NCI-H2227 (cell line): ENCODE measurements around the gene INHA.

Experiments used
- DNase-seq: peaks from one replicate; lab custom pipeline; 2025; ENCODE audit not compliant: unreplicated experiment; lab: John Stamatoyannopoulos, UW

INHA gene

GRCh38 chr2:219571311-219572236 is 536 bp upstream of the INHA start, which contains the start of gene OBSL1:
Gene OBSL1, minus strand, starts transcription at chr2:219571539. Its CDS starts 307 bp downstream, at chr2:219571232.
- DNase-seq = peak; percentile 91

- DNase-seq = no peak
These were observed 1.1 kb downstream of the INHA start for GRCh38 chr2:219573166-219573565.

GRCh38 chr2:219574484-219575311 is 2.6 kb downstream of the INHA start:
- no peak for DNase-seq

GRCh38 chr2:219575566-219576504 is 3.7 kb downstream of the INHA start:
- DNase-seq = no peak

GRCh38 chr2:219576505-219577388 is 4.6 kb downstream of the INHA start:
- DNase-seq = peak; percentile 84

- DNase-seq = no peak
These were observed 6.9 kb downstream of the INHA start for GRCh38 chr2:219578811-219579613.

- no peak for DNase-seq
These were observed 9.2 kb downstream of the INHA start for GRCh38 chr2:219581346-219581745.

GRCh38 chr2:219591091-219591490 is 19.0 kb downstream of the INHA start:
- no peak for DNase-seq

GRCh38 chr2:219592736-219593135 is 20.6 kb downstream of the INHA start:
- DNase-seq = no peak

- no peak for DNase-seq
These were observed 21.0 kb downstream of the INHA start for GRCh38 chr2:219593154-219593553.

- DNase-seq = peak; percentile 70
These were observed 23.1 kb downstream of the INHA start for GRCh38 chr2:219595256-219595655.

- DNase-seq = peak; percentile 54
These were observed 24.9 kb downstream of the INHA start for GRCh38 chr2:219596954-219597551.

GRCh38 chr2:219597552-219598307 is 25.6 kb downstream of the INHA start, which contains the start of gene STK11IP:
Gene STK11IP, plus strand, starts transcription at chr2:219597857. Its CDS starts 263 bp downstream, at chr2:219598120.
- peak; percentile 98 for DNase-seq

GRCh38 chr2:219598308-219599078 is 26.4 kb downstream of the INHA start:
- no peak for DNase-seq

- no peak for DNase-seq
These were observed 31.7 kb downstream of the INHA start for GRCh38 chr2:219603771-219604170.

GRCh38 chr2:219605607-219605954 is 33.5 kb downstream of the INHA start:
- no peak for DNase-seq

GRCh38 chr2:219607931-219608330 is 35.8 kb downstream of the INHA start:
- DNase-seq = no peak
